RPMI7951 (cell line): ENCODE results near the gene PCP2. TPM values are rescaled to one million over a fixed set of nuclear protein-coding genes. Genes with fewer than 3 reads are reported as not detected.
A peak's percentile ranks its signal among the peaks of the same experiment; 100 is the strongest.
"Not testable (repeated sequence)": the region's sequence is repeated elsewhere in the genome, so short reads cannot be mapped to it uniquely, and the experiment has no call there.

Experiments used
- DNase-seq: peaks from one replicate; pipeline ENCODE4 v3.0.0-alpha.2; 2012; ENCODE audit warnings: low read depth
- total RNA-seq: library from RNA; depleted of rRNA; stranded (reverse); fragments of >200 nt; shearing (Covaris generic); gene quantifications from 2 replicates; pipeline ENCODE4 v1.2.3, GENCODE V29; 2014

Gene PCP2
- total RNA-seq, 1 experiment from 2014 or later, result not detected

GRCh38 chr19:7661744-7662538 is 28.4 kb upstream of the PCP2 start:
- no peak for DNase-seq

GRCh38 chr19:7658219-7658686 is 24.7 kb upstream of the PCP2 start:
- no peak for DNase-seq

- DNase-seq, result no peak
Measured at GRCh38 chr19:7657131-7657751, 23.7 kb upstream of the PCP2 start.

GRCh38 chr19:7655581-7655980 is 22.1 kb upstream of the PCP2 start:
- no peak for DNase-seq

GRCh38 chr19:7654401-7654800 is 20.9 kb upstream of the PCP2 start:
- peak; percentile 59 for DNase-seq

- peak; percentile 66 for DNase-seq
Measured at GRCh38 chr19:7652061-7652641, 18.6 kb upstream of the PCP2 start.

- DNase-seq, result no peak
Measured at GRCh38 chr19:7650148-7650547, 16.6 kb upstream of the PCP2 start.

- no peak for DNase-seq
Measured at GRCh38 chr19:7648265-7649014, 14.9 kb upstream of the PCP2 start.

- no peak for DNase-seq
Measured at GRCh38 chr19:7647156-7647555, 13.6 kb upstream of the PCP2 start.

GRCh38 chr19:7646426-7646700 is 12.8 kb upstream of the PCP2 start:
- DNase-seq, result no peak

- DNase-seq, result no peak
Measured at GRCh38 chr19:7645656-7646425, 12.3 kb upstream of the PCP2 start.

- DNase-seq, result no peak
Measured at GRCh38 chr19:7645163-7645562, 11.6 kb upstream of the PCP2 start.

- no peak for DNase-seq
Measured at GRCh38 chr19:7644550-7644877, 11.0 kb upstream of the PCP2 start.

GRCh38 chr19:7643629-7644549 is 10.4 kb upstream of the PCP2 start:
- not testable (repeated sequence) for DNase-seq

GRCh38 chr19:7643031-7643415 is 9.5 kb upstream of the PCP2 start:
- no peak for DNase-seq

- no peak for DNase-seq
Measured at GRCh38 chr19:7642295-7643030, 8.9 kb upstream of the PCP2 start.

GRCh38 chr19:7641290-7642276 is 8.1 kb upstream of the PCP2 start:
- DNase-seq, result no peak

- no peak for DNase-seq
Measured at GRCh38 chr19:7640803-7641202, 7.3 kb upstream of the PCP2 start.

- no peak for DNase-seq
Measured at GRCh38 chr19:7639863-7640348, 6.4 kb upstream of the PCP2 start.
